SK-N-SH treated with all-trans-retinoic acid at 6 μM for 48 hours (cell line): ENCODE results near the gene MTCL1.

Experiments
- ARNTL ChIP-seq: fragments of 450-650 bp; formaldehyde crosslinking; IDR thresholded peaks from 2 replicates; pipeline ENCODE4 v1.5.0; 2020; ENCODE audit warnings: low read depth, mild to moderate bottlenecking, moderate library complexity, borderline replicate concordance
- CREB5 ChIP-seq: fragments of 250-450 bp; sonication (Bioruptor Pico); IDR thresholded peaks from 2 replicates; pipeline ENCODE4 v1.5.1; 2020; ENCODE audit warnings: low read depth, mild to moderate bottlenecking, moderate library complexity
- CSRNP3 ChIP-seq: fragments of 250-450 bp; sonication (Bioruptor Pico); IDR thresholded peaks from 2 replicates; pipeline ENCODE4 v1.5.1; 2021; ENCODE audit warnings: mild to moderate bottlenecking, moderate library complexity
- ISL1 ChIP-seq: fragments of 250-450 bp; sonication (Bioruptor Pico); IDR thresholded peaks from 2 replicates; pipeline ENCODE4 v2.1.2; 2022; ENCODE audit warnings: mild to moderate bottlenecking, moderate library complexity
- PATZ1 ChIP-seq: fragments of 250-450 bp; sonication (Bioruptor Pico); IDR thresholded peaks from 2 replicates; pipeline ENCODE4 v1.8.0; 2020; ENCODE audit warnings: mild to moderate bottlenecking, moderate library complexity, borderline replicate concordance
- RARB ChIP-seq: fragments of 250-450 bp; sonication (Bioruptor Pico); IDR thresholded peaks from 2 replicates; pipeline ENCODE4 v1.8.0; 2021; ENCODE audit warnings: mild to moderate bottlenecking, moderate library complexity
- TCF4 ChIP-seq: fragments of 250-450 bp; sonication (Bioruptor Pico); IDR thresholded peaks from 2 replicates; pipeline ENCODE4 v1.8.0; 2021; ENCODE audit warnings: mild to moderate bottlenecking, moderate library complexity, borderline replicate concordance
- TOX ChIP-seq: fragments of 250-450 bp; sonication (Bioruptor Pico); IDR thresholded peaks from 2 replicates; pipeline ENCODE4 v1.8.0; 2021; ENCODE audit warnings: mild to moderate bottlenecking, moderate library complexity, borderline replicate concordance
- TSHZ2 ChIP-seq: fragments of 250-450 bp; sonication (Bioruptor Pico); IDR thresholded peaks from 2 replicates; pipeline ENCODE4 v1.5.0; 2020; ENCODE audit warnings: mild to moderate bottlenecking, moderate library complexity
- ZNF565 ChIP-seq: fragments of 450-650 bp; formaldehyde crosslinking; conservative IDR thresholded peaks from 2 replicates; pipeline ENCODE4 v1.5.0; 2020; ENCODE audit warnings: low read depth, mild to moderate bottlenecking, moderate library complexity
- ZNF70 ChIP-seq: fragments of 450-650 bp; formaldehyde crosslinking; IDR thresholded peaks from 2 replicates; pipeline ENCODE4 v1.5.0; 2020; ENCODE audit warnings: mild to moderate bottlenecking, moderate library complexity
- ZNF8 ChIP-seq: fragments of 450-650 bp; formaldehyde crosslinking; IDR thresholded peaks from 2 replicates; pipeline ENCODE4 v1.5.0; 2020; ENCODE audit warnings: mild to moderate bottlenecking, moderate library complexity

GRCh38 chr18:8660316-8660715 lies 45.0 kb upstream of the MTCL1 start:
- TF ChIP-seq CREB5 (no peak), TCF4 (CRISPR knock-in tag) (no peak), ZNF565 (CRISPR knock-in tag) (no peak), PATZ1 (CRISPR knock-in tag) (no peak), CSRNP3 (CRISPR knock-in tag) (no peak), ZNF8 (no peak), ARNTL (no peak), TSHZ2 (no peak), ISL1 (CRISPR knock-in tag) (no peak), ZNF70 (CRISPR knock-in tag) (no peak), RARB (CRISPR knock-in tag) (no peak), TOX (CRISPR knock-in tag) (no peak)
